Measurements from ENCODE around the gene CRAMP1. TPM values are rescaled to one million over a fixed set of nuclear protein-coding genes. Genes with fewer than 3 reads are reported as not detected.
A peak's percentile ranks its signal among the peaks of the same experiment; 100 is the strongest.
"Not testable (repeated sequence)": the region's sequence is repeated elsewhere in the genome, so short reads cannot be mapped to it uniquely, and the experiment has no call there.

Gene CRAMP1
- total RNA-seq, 4 donors from 2014 or later = 2.6 to 25.5 (median 8.6) TPM

DNA sequence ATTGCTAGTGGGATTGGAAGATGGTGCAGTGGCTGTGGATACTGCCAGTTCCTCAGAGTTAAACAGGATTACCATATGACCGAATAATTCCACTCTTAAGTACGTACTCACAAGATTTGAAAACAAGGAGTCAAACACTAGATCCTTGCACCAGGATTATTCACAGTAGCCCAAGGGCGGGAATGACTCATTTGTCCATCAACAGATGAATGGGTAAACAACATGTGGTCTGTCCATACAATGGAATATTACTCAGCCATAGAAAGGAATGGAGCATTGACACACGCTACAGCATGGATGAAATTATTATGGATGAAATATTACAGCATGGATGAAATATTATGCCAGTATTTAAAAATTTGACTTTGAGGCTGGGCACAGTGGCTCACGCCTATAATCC, 84.7 kb downstream of the CRAMP1 start:
- H3K36me3 ChIP-seq = no peaks in the 10 kb centered on the region
- no peaks in the 10 kb centered on the region for H3K4me1 ChIP-seq
- no peak for TF ChIP-seq CTCF (IDR thresholded peaks at IDR 0.05)
- no peak for TF ChIP-seq POLR2A (IDR thresholded peaks at IDR 0.05)
- no peak for DNase-seq
- intact Hi-C loops (cut with DNase I; ENCODE audit: low total_unique reads) = no loop called here
- H3K9me3 ChIP-seq = no peaks in the 10 kb centered on the region
- no peak overlapping the region for H3K27ac ChIP-seq
- no peak overlapping the region for H3K4me3 ChIP-seq
- no peaks in the 10 kb centered on the region for H3K27me3 ChIP-seq

DNA sequence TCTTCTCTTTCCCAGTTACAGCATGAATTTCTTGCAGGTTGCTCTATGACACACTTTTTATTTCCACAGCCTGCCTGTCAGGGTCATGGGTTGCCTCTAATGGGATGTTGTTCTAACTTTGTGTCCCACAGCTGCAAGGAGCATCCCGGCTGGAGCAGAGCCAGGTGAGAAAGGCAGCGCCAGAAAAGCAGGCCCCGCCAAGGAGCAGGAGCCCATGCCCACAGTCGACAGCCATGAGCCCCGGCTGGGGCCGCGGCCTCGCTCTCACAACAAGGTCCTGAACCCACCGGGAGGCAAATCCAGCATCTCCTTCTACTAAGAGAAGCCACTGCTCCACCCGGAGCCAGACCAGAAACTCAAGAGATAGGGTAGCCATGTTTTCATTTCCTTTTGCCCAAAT, 86.5 kb downstream of the CRAMP1 start:
- H3K36me3 ChIP-seq = no peaks in the 10 kb centered on the region
- no peaks in the 10 kb centered on the region for H3K9me3 ChIP-seq
- TF ChIP-seq POLR2A (IDR thresholded peaks at IDR 0.05) = no peak
- TF ChIP-seq CTCF (IDR thresholded peaks at IDR 0.05) = no peak
- H3K4me1 ChIP-seq = no peaks in the 10 kb centered on the region
- no peak overlapping the region for H3K4me3 ChIP-seq
- no peak overlapping the region for H3K27ac ChIP-seq
- DNase-seq = no peak
- no peaks in the 10 kb centered on the region for H3K27me3 ChIP-seq
- intact Hi-C loops (cut with DNase I; ENCODE audit: low total_unique reads) = no loop called here

DNA sequence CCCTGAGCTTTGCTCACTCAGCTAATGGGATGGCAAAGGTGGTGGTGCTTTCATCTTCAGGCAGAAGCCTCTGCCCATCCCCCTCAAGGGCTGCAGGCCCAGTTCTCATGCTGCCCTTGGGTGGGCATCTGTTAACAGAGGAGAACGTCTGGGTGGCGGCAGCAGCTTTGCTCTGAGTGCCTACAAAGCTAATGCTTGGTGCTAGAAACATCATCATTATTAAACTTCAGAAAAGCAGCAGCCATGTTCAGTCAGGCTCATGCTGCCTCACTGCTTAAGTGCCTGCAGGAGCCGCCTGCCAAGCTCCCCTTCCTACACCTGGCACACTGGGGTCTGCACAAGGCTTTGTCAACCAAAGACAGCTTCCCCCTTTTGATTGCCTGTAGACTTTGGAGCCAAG, 88.1 kb downstream of the CRAMP1 start:
- Histone ChIP-seq H3K36me3 (no peaks in the 10 kb centered on the region), H3K27ac (no peak overlapping the region), H3K4me1 (no peaks in the 10 kb centered on the region), H3K9me3 (no peaks in the 10 kb centered on the region), H3K4me3 (no peak overlapping the region), H3K27me3 (no peaks in the 10 kb centered on the region)
- TF ChIP-seq POLR2A (IDR thresholded peaks at IDR 0.05) (no peak), CTCF (IDR thresholded peaks at IDR 0.05) (no peak)
- DNase-seq = no peak
- intact Hi-C loops (cut with DNase I; ENCODE audit: low total_unique reads) = no loop called here

DNA sequence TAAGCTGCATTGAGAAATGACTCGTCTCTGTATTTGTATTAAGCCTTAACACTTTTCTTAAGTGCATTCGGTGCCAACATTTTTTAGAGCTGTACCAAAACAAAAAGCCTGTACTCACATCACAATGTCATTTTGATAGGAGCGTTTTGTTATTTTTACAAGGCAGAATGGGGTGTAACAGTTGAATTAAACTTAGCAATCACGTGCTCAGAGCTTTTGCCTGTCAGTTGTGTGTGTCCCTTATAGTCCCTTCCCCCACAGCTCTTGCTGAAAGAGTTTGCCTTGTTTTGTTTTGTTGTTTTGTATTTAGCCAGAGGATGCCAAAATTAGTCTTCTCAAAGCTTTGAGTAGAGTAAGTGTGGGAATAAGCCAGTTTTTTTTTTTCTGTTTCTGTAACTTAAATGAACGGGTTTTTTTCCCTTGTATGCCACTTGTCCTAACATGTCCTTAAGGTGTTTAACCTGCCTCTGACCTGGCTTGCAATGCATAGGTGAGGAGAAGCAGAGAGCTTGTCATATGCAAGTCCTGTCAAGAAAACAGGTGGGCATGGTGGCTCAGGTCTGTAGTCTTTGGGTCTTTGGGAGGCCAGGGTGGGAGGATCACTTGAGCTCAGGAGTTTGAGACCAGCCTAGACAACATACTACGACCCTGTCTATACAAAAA, 89.2 kb downstream of the CRAMP1 start:
- no peak for TF ChIP-seq POLR2A (IDR thresholded peaks at IDR 0.05)
- no peak for TF ChIP-seq CTCF (IDR thresholded peaks at IDR 0.05)
- intact Hi-C loops (cut with DNase I; ENCODE audit: low total_unique reads) = no loop called here
- Histone ChIP-seq H3K27ac (no peak overlapping the region), H3K27me3 (no peaks in the 10 kb centered on the region), H3K4me3 (no peak overlapping the region), H3K36me3 (no peaks in the 10 kb centered on the region), H3K4me1 (no peaks in the 10 kb centered on the region), H3K9me3 (no peaks in the 10 kb centered on the region)
- DNase-seq = no peak

GRCh38 chr16:1705324-1705687, 93.1 kb downstream of the CRAMP1 start:
- intact Hi-C loops (cut with DNase I; ENCODE audit: low total_unique reads) = not testable (repeated sequence)
- H3K4me1 ChIP-seq = peaks cover 0 to 20% of the 10 kb centered on the region in 2 donors

More at GRCh38 chr16:1705324-1705687, 93.1 kb downstream of the CRAMP1 start:
- H3K9me3 ChIP-seq, H3K27me3 ChIP-seq, DNase-seq, H3K36me3 ChIP-seq: not testable (repeated sequence)
- peak overlapping the region; percentile 66 to 83 for H3K4me3 ChIP-seq
- H3K27ac ChIP-seq = peak overlapping the region; percentile 81 to 91
